ENCODE measurements around the gene OGN.

GRCh38 chr9:92349771-92350739, 54.3 kb downstream of the OGN start:
- TF ChIP-seq CTCF (IDR thresholded peaks at IDR 0.05): no peak
- TF ChIP-seq EZH2 (IDR thresholded peaks at IDR 0.05; ENCODE audit: borderline replicate concordance, insufficient read depth, low read depth, low read length, poor library complexity, severe bottlenecking): no peak
